GM19397 (cell line): ENCODE measurements around the gene IL1RN.

Source experiments
- ATAC-seq: cut with Tn5 transposase; IDR thresholded peaks from one replicate; pipeline ENCODE4 v1.9.1; 2021; ENCODE audit warnings: mild to moderate bottlenecking, moderate library complexity; ENCODE audit not compliant: unreplicated experiment

Gene IL1RN

DNA sequence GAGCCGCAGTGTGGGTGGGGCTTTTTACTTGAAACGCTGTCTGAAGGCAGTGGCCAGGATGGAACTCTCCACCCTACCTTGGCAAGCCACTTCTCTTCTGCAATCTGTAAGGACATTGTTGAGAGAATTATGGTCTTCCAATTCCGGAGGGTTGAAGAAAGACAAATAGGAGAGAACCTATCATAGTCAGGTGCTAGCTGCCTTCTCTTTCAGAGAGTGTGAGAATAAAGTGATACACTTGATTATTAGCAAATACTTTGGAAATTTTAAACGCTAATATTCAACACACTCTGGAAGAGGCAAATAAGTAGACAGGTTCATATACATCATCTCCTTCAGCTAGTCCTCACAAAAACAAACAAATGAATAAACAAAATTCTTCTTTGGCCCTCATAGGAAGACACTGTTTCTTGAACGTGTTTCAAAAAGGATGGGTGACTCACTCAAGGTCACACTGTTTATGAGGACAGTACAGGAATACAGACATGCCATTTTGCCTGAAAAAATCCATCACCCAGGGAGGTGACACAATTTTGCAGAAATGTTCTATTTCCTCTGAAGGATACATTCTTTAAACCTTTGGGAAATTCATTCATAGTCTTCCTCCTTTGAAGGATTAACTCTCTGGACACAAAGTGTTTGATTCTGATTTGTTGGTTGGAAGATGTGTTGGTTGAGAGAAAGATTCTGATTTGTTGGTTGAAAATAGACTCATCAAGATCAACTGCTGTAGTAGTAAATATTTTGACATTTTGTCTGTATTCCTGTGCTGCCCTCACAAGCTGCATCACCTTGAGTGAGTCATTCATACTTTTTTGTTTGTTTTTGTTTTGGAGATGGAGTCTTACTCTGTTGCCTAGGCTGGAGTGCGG, 2.2 kb upstream of the IL1RN start:
- ATAC-seq, result no peak

DNA sequence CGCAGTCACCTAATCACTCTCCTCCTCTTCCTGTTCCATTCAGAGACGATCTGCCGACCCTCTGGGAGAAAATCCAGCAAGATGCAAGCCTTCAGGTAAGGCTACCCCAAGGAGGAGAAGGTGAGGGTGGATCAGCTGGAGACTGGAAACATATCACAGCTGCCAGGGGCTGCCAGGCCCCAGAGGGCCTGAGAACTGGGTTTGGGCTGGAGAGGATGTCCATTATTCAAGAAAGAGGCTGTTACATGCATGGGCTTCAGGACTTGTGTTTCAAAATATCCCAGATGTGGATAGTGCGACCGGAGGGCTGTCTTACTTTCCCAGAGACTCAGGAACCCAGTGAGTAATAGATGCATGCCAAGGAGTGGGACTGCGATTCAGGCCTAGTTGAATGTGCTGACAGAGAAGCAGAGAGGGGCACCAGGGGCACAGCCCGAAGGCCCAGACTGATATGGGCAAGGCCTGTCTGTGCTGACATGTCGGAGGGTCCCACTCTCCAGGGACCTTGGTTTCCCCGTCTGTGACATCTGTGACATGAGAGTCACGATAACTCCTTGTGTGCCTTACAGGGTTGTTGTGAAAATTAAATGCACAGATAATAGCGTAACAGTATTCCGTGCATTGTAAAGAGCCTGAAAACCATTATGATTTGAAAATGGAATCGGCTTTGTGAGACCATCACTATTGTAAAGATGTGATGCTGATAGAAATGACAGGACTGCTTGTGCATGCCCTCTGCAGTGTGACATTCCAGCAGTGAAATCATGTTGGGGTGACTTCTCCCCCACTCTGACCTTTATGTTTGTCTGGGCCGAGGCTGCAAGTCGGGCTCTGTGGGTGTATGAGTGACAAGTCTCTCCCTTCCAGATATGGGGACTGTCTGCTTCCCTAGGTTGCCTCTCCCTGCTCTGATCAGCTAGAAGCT, 510 bp downstream of the IL1RN start:
- ATAC-seq, result no peak

DNA sequence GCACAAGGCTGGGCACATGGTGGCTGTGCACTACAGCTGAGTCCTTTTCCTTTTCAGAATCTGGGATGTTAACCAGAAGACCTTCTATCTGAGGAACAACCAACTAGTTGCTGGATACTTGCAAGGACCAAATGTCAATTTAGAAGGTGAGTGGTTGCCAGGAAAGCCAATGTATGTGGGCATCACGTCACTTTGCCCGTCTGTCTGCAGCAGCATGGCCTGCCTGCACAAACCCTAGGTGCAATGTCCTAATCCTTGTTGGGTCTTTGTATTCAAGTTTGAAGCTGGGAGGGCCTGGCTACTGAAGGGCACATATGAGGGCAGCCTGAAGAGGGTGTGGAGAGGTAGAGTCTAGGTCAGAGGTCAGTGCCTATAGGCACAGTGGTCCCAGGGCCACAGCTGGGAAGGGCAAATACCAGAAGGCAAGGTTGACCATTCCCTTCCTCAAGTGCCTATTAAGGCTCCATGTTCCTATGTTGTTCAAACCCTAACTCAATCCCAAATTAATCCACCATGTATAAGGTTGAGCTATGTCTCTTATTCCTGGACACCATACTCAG, 2.2 kb downstream of the IL1RN start:
- ATAC-seq, result no peak

DNA sequence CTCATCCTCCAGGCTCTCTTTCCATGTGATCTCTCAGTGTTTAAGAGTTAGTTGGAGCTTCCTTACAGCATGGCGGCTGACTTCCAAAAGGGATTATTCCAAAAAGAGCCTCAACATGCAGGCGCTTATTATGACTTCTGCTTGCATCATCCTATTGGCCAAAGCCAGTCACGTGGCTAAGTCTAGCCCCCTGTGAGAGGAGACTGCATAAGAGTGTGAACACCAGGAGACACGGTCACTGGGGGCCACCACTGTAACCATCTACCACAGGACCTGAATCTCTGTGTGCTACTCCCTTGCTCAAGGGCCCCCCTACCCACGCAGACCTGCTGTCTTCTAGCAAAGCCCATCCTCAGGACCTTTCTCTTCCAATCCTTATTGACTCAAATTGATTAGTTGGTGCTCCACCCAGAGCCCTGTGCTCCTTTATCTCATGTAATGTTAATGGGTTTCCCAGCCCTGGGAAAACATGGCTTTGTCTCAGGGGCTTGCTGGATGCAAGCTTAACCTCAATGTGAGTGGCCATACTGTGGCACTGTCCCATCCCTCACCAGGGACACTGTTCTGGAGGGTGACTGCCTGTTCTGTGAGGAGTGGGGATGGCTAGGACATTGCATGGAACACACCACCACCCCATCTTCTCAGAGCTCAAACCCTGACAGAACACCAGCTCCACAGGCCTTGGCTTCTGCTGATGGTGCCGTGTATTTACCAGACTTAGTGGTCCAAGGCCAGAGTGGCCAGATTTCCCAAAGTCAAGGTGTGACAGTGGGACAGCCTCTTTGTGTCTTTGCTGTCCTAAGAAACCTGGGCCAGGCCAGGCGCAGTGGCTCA, 4.2 kb downstream of the IL1RN start:
- ATAC-seq, result no peak

DNA sequence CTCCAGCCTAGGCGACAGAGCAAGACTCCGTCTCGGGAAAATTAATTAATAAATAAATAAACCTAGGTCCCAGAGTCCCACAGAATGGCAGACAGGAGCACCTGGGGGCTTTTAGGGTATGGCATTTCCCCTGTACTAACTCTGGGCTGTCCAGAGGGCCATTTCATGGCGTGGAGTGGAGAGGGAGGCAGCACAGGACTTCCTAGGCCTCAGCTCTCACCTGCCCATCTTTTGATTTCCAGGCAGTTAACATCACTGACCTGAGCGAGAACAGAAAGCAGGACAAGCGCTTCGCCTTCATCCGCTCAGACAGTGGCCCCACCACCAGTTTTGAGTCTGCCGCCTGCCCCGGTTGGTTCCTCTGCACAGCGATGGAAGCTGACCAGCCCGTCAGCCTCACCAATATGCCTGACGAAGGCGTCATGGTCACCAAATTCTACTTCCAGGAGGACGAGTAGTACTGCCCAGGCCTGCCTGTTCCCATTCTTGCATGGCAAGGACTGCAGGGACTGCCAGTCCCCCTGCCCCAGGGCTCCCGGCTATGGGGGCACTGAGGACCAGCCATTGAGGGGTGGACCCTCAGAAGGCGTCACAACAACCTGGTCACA, 5.1 kb downstream of the IL1RN start:
- no peak for ATAC-seq

DNA sequence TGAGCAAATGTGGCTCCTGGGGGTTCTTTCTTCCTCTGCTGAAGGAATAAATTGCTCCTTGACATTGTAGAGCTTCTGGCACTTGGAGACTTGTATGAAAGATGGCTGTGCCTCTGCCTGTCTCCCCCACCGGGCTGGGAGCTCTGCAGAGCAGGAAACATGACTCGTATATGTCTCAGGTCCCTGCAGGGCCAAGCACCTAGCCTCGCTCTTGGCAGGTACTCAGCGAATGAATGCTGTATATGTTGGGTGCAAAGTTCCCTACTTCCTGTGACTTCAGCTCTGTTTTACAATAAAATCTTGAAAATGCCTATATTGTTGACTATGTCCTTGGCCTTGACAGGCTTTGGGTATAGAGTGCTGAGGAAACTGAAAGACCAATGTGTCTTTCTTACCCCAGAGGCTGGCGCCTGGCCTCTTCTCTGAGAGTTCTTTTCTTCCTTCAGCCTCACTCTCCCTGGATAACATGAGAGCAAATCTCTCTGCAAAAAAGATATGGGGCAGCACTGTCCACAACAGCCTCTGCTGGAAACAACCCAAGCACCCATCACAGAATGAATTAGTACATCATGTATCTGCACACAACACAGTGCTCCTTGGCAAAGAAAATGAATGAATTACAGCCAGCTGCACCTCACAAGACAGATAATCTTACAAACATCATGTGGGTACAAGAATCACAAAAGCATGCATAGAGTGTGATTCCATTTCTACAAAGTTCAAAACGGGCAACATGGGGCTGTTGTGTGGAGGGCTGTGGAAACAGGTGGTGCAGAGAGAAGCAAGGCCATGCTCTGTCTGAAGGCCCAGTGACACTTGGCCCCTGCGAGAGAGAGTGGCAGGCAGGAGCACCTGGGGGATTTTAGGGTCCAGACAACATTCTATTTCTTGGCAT, 6.6 kb downstream of the IL1RN start:
- ATAC-seq, result no peak

DNA sequence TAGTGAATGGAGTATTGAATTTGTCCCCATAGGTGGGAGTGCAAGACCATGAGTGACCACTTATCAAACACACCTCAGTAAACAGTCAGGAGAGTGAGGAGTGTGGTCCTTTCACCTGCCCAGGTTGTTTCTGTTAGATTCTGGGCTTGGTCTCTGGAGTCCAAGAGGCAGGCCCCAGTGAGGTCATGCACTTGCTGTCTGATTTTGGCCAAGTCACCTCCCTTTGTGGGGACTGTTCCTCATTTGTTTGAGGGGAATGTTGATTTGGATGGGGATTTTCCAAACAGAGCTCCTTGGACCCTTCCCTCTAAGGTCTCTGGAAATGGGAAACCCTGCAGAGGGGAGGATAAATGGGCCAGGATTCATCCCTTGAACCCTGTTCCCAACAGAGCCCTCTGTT, 7.3 kb downstream of the IL1RN start:
- ATAC-seq, result no peak

DNA sequence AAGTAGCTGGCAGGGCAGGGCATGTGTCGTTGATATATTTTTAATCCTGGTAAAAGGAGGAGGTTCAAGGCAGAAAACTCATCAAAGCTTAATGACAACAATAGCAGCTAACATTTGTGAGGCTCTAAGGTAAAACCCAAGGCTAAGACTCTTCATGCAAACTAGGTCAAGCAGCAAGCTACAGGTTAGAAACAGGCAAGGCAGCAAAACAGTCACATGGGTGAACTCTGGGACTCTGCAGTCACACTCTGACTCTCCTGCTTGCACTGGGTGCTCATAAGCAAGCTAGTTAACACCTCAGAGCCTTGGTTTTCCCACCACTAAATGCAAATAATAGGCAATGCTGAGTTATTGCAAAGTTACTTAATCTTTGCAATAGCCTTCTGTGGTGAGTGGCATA, 7.9 kb downstream of the IL1RN start:
- ATAC-seq, result no peak

DNA sequence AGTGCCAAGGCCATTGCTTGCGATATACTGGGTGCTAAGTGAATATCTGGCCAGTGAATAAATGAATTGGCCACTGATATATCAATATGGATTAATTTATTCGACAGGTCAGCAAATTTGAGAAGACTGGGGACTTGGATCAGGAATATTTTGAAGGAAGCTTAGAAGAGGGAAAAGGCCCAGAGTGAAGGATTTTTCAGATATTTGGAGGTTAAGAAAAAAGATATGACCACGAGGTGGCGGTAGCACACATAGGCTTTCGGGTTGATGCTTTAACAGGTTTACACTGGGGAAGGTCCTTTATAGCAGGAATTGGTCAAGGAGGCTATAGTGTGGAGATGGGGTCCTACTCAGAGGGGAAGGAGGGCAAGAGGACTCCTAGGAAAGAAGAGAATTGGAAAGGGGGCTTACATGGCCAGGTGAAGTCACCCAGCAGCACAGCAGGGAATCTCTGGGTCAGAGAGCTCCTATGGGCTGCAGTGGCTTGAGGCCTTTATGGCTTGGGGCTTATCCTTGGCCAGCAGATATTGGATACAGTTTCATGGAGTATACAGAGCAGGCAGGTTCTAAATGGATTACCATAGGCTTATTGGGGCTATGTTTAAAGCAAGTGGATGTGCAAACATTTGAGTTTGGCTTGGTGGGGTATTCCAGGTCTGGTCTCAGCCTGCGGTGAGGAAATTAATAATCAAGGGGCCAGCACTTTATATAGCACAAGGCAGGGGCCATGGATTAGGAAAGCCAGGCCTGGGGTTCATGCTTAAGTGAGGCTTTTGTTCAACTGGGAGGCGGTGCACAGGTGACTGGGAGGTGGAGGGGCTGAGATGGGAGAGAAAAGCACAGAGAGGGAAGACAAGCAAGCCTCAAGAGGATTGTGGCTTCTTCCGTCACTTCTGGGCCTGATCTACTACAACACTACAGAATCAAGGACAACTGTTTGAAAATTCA, 9.7 kb downstream of the IL1RN start:
- no peak for ATAC-seq

DNA sequence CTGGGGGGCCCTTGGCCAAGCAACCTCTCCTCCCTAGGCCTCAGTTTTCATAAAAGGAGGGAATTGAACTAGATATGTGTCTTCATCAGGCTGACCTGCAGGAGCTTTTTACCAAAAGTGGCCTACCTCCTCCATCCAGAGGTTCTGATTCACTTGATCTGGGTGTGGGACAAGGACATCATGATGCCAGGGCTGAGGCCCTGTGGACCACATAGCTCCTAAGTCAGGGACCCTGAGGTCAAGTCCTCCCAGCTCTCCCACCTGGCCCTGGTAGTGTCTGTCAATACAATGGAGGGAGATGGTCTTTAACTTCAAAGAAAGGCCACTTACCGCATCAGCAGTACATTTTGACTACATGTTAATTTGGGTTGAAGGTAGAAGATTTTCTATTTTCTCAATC, 10.4 kb downstream of the IL1RN start:
- no peak for ATAC-seq

DNA sequence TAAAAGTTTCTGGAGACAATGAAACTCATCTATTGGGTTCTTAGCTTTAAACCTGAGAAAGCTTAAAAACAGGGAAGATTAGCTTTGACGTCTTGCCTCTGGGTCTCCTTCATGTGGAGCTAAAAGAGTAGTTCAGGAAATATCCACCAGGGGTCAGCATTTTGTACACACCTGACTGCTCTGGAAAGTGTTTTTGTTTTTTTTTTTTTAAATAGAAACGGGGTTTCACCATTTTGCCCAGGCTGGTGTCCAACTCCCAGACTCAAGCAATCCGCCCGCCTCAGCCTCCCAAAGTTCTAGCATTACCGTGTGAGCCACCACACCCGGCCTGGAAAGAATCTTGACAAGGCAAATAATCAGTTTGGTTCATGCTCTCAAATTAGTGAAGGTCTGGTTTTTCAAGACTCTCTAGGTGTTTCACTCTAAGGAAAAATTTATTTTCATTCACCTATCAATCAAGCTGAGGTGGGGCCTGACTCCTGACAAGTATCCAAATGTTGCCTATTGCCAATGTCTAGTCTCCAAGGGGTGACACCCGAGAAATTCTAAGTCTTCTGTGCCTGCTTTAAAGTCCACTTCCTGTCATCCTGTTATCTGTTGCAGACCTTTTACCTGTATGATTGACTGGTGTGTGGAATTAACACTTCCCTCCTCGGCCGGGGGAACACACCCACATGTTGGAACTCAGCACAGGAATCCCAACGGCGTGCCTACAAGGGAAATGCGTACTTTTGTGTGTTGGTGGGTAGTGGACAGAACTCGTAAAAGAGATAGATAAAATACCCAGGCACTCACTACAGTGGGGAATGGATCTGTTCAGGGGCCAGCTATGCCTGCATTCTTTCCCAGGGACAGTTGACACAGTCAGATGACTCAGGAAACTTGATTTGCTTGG, 11.3 kb downstream of the IL1RN start:
- no peak for ATAC-seq

DNA sequence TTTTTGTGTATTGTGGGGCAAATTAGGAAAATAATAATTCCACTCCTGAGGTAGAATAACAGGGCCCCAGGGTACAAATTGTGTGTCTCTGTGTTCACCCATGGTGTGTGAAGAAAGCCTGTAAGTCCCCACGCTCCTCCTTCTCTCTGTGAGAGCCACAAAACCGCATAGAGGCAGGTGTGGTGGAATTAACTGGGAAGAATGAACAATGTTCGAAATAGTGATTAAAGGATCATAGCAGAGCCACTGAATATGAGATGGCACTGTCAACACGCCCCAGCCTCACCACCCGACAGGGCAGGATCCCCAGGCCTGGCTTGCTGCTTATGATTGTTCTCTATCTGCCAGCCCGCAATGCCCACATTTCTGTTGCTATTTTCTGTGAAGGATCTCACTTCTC, 14.1 kb downstream of the IL1RN start:
- ATAC-seq, result no peak

DNA sequence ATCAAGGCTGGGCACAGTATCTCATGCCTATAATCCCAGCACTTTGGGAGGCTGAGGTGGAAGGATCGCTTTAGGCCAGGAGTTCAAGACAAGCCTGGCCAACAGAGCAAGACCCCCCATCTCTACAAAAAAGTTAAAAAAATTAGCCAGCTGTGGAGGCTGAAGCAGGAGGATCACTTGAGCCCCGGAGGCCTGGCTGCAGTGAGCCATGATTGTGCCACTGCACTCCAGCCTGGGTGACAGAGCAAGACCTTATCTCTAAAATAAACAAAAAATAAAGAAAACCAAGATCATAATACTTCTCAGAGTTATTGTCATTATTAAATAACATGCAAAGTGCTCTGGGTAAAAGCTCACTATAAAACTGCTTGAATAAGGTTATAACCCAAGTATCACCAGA, 14.9 kb downstream of the IL1RN start:
- ATAC-seq, result no peak

DNA sequence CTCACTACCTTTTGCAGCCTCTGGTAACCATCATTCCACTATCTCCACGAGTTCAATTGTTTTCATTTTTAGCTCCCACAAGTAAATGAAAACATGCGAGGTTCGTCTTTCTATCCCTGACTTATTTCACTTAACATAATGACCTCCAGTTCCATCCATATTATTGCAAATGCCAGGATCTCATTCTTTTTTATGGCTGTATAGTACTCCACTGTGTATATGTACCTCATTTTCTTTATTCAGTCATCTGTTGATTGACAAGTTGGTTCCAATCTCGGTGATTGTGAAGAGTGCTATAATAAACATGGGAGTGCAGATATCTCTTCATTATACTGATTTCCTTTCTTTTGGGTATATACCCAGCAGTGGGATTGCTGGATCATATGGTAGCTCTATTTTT, 16.9 kb downstream of the IL1RN start:
- ATAC-seq, result no peak

DNA sequence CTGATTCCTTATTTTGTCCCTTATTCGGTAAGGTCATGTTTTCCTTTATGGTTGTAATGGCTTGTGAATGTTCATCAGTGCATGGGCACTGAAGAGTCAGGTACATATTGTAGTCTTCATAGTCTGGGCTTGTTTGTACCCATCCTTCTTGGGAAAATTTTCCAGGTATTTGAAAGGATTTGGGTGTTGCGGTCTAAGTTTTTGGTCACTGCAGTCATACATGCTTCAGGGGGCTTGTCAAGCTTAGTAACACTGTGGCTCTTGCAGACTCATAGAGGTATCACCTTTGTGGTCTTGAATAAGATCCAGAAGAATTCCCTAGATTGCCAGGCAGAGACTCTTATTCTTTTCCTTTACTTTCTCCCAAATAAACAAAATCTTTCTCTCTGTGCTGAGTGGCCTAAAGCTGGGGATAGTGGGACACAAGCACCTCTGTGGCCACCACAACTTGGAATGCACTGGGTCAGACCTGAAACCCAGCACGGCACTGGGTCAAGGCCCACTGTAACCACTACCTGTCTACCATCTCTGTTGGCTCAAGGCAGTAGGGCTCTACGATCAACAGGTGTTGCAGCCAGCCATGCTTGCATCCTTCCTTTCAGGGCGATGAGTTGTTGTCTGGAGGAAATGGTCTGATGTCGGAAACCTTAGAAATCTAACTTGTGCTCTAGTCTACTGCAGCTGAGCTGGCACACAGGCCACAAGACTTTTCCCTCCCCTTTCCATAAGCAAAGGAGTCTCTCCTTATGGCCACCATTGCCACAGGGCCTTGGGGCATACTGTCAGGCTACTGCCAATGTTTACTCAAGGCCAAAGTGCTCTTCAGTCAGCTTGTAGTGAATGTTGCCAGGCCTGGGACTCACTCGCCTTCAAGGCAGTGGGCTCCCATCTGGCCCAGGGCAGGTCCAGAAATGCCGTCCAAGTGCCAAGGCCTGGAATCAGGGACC, 21.5 kb downstream of the IL1RN start:
- ATAC-seq, result no peak
